H9 (cell line): Measurements from ENCODE around the gene KCNJ15. TPM values are rescaled to one million over a fixed set of nuclear protein-coding genes. Genes with fewer than 3 reads are reported as not detected.

Experiments
- DNase-seq: peaks from one replicate; pipeline ENCODE4 v3.0.0-alpha.2; 2017
- H2AFZ ChIP-seq: one replicate; pipeline ENCODE4 v1.6.1; 2013; ENCODE audit warnings: mild to moderate bottlenecking, low read length, control low read depth, moderate library complexity
- H2AK5ac ChIP-seq: 2 replicates; pipeline ENCODE4 v1.6.1; 2013; ENCODE audit warnings: low read length, control low read depth, mixed read lengths; ENCODE audit not compliant: insufficient read length
- H2BK120ac ChIP-seq: one replicate; pipeline ENCODE4 v1.6.1; 2013; ENCODE audit warnings: low read depth, mild to moderate bottlenecking, low read length, control low read depth, inconsistent platforms; ENCODE audit not compliant: poor library complexity, severe bottlenecking
- H2BK12ac ChIP-seq: 2 replicates; pipeline ENCODE4 v1.6.1; 2013; ENCODE audit warnings: low read length, control low read depth, mixed read lengths, low read depth; ENCODE audit not compliant: insufficient read length
- H2BK15ac ChIP-seq: 2 replicates; pipeline ENCODE4 v1.6.1; 2013; ENCODE audit warnings: low read depth, low read length, control low read depth
- H2BK20ac ChIP-seq: one replicate; pipeline ENCODE4 v1.6.1; 2013; ENCODE audit warnings: low read depth, mild to moderate bottlenecking, low read length, control low read depth, inconsistent platforms; ENCODE audit not compliant: poor library complexity, severe bottlenecking
- H2BK5ac ChIP-seq: 2 replicates; pipeline ENCODE4 v1.6.1; 2013; ENCODE audit warnings: low read length, control low read depth, mixed read lengths; ENCODE audit not compliant: insufficient read length
- H3K14ac ChIP-seq: 2 replicates; pipeline ENCODE4 v1.6.1; 2013; ENCODE audit warnings: low read length, control low read depth; ENCODE audit not compliant: insufficient read depth
- H3K18ac ChIP-seq: 2 replicates; pipeline ENCODE4 v1.6.1; 2013; ENCODE audit warnings: low read depth, mild to moderate bottlenecking, mixed read lengths, low read length, control low read depth; ENCODE audit not compliant: insufficient read length
- H3K23ac ChIP-seq: 2 replicates; pipeline ENCODE4 v1.6.1; 2013; ENCODE audit warnings: low read length, control low read depth, mixed read lengths, low read depth; ENCODE audit not compliant: insufficient read length
- H3K23me2 ChIP-seq: 2 replicates; pipeline ENCODE4 v1.6.1; 2013; ENCODE audit warnings: low read depth, mild to moderate bottlenecking, mixed read lengths, low read length, control low read depth; ENCODE audit not compliant: insufficient read length, poor library complexity, severe bottlenecking
- H3K27ac ChIP-seq: 2 replicates; pipeline ENCODE4 v1.5.1; 2013; ENCODE audit warnings: low read length, control low read depth, mixed read lengths, low read depth; ENCODE audit not compliant: insufficient read length
- H3K27me3 ChIP-seq: 2 replicates; pipeline ENCODE4 v1.6.1; 2013; ENCODE audit warnings: low read length, control low read depth, inconsistent platforms; ENCODE audit not compliant: insufficient read depth
- H3K4ac ChIP-seq: 2 replicates; pipeline ENCODE4 v1.6.1; 2013; ENCODE audit warnings: low read depth, mild to moderate bottlenecking, control low read depth, inconsistent platforms, low read length, moderate library complexity
- H3K4me1 ChIP-seq: 2 replicates; pipeline ENCODE4 v1.6.1; 2013; ENCODE audit warnings: low read length, control low read depth, inconsistent platforms; ENCODE audit not compliant: insufficient read depth
- H3K4me2 ChIP-seq: 2 replicates; pipeline ENCODE4 v1.6.1; 2013; ENCODE audit warnings: low read length, control low read depth, mixed read lengths; ENCODE audit not compliant: insufficient read length, insufficient read depth
- H3K56ac ChIP-seq: 2 replicates; pipeline ENCODE4 v1.6.1; 2013; ENCODE audit warnings: low read depth, mild to moderate bottlenecking, mixed read lengths, low read length, control low read depth; ENCODE audit not compliant: insufficient read length
- H3K79me1 ChIP-seq: 2 replicates; pipeline ENCODE4 v1.6.1; 2013; ENCODE audit warnings: low read depth, mild to moderate bottlenecking, moderate library complexity, low read length, control low read depth, inconsistent platforms; ENCODE audit not compliant: insufficient read depth, poor library complexity, severe bottlenecking
- H3K79me2 ChIP-seq: 2 replicates; pipeline ENCODE4 v1.6.1; 2013; ENCODE audit warnings: low read length, control low read depth, inconsistent platforms; ENCODE audit not compliant: insufficient read depth
- H3K9ac ChIP-seq: 2 replicates; pipeline ENCODE4 v1.6.1; 2013; ENCODE audit warnings: low read length, control low read depth, mixed read lengths; ENCODE audit not compliant: insufficient read length; ENCODE audit errors: extremely low read depth
- H3K9me3 ChIP-seq: one replicate; pipeline ENCODE4 v1.6.1; 2013; ENCODE audit warnings: low read depth, low read length, inconsistent platforms; ENCODE audit not compliant: control insufficient read depth
- H3T11ph ChIP-seq: one replicate; pipeline ENCODE4 v1.6.1; 2013; ENCODE audit warnings: mild to moderate bottlenecking, low read length, control low read depth, inconsistent platforms
- H4K20me1 ChIP-seq: one replicate; pipeline ENCODE4 v1.6.1; 2013; ENCODE audit not compliant: control insufficient read depth, insufficient read length, insufficient read depth
- H4K5ac ChIP-seq: 2 replicates; pipeline ENCODE4 v1.6.1; 2013; ENCODE audit warnings: low read depth, mild to moderate bottlenecking, mixed read lengths, low read length, control low read depth; ENCODE audit not compliant: insufficient read length
- H4K8ac ChIP-seq: replicated peaks from 2 replicates; pipeline ENCODE4 v1.6.1; 2013; ENCODE audit warnings: low read length, control low read depth, mixed read lengths, low read depth; ENCODE audit not compliant: insufficient read length
- H4K91ac ChIP-seq: 2 replicates; pipeline ENCODE4 v1.6.1; 2013; ENCODE audit warnings: low read depth, mild to moderate bottlenecking, moderate library complexity, mixed read lengths, low read length, control low read depth; ENCODE audit not compliant: insufficient read length
- H3K27ac Mint-ChIP-seq, 3 experiments: 2 replicates in 2 of 3; 3 replicates in 1 of 3; pipeline ENCODE4 v1.8.0; 2020 to 2021; ENCODE audit warnings: mixed read lengths in 3 of 3, mild to moderate bottlenecking in 1 of 3, moderate library complexity in 1 of 3
- H3K27me3 Mint-ChIP-seq: 2 replicates; pipeline ENCODE4 v1.8.0; 2021; ENCODE audit warnings: low read depth, mild to moderate bottlenecking, moderate library complexity, mixed read lengths
- H3K36me3 Mint-ChIP-seq, 3 experiments: 2 replicates in 2 of 3; 3 replicates in 1 of 3; pipeline ENCODE4 v1.8.0; 2020 to 2021; ENCODE audit warnings: low read depth in 3 of 3, mixed read lengths in 3 of 3; ENCODE audit not compliant: insufficient read depth in 1 of 3
- H3K4me1 Mint-ChIP-seq, 2 experiments: 2 replicates each; pipeline ENCODE4 v1.8.0; 2020; ENCODE audit warnings: mixed read lengths in 2 of 2
- H3K4me3 Mint-ChIP-seq, 2 experiments: 2 replicates in 1 of 2; 3 replicates in 1 of 2; pipeline ENCODE4 v1.8.0; 2020 to 2021; ENCODE audit warnings: mild to moderate bottlenecking in 2 of 2, mixed read lengths in 2 of 2, moderate library complexity in 1 of 2
- H3K9me3 Mint-ChIP-seq, 2 experiments: 2 replicates in 1 of 2; 3 replicates in 1 of 2; pipeline ENCODE4 v1.8.0; 2020; ENCODE audit warnings: mild to moderate bottlenecking in 2 of 2, mixed read lengths in 2 of 2, moderate library complexity in 1 of 2
- CTCF ChIP-seq: fragments of 200-600 bp; sonication (generic); conservative IDR thresholded peaks from 3 replicates; pipeline ENCODE4 v1.8.0; 2021; ENCODE audit warnings: antibody characterized with exemption, mild to moderate bottlenecking
- WGBS: extraction: QIAGEN DNeasy Blood & Tissue Kit; methylation state at CpG from one replicate; pipeline ENCODE4 v1.1.7; 2013; ENCODE audit warnings: missing lambda C conversion rate, low lambda C conversion rate, mixed read lengths; ENCODE audit not compliant: insufficient read length; ENCODE audit errors: extremely low coverage; 5-methylcytosine and 5-hydroxymethylcytosine counted together
- total RNA-seq: library from RNA; stranded (reverse); gene quantifications from 2 replicates; pipeline ENCODE4 v1.2.1, GENCODE V29; 2021

KCNJ15 gene
- total RNA-seq, 1 experiment from 2014 or later = not detected

DNA sequence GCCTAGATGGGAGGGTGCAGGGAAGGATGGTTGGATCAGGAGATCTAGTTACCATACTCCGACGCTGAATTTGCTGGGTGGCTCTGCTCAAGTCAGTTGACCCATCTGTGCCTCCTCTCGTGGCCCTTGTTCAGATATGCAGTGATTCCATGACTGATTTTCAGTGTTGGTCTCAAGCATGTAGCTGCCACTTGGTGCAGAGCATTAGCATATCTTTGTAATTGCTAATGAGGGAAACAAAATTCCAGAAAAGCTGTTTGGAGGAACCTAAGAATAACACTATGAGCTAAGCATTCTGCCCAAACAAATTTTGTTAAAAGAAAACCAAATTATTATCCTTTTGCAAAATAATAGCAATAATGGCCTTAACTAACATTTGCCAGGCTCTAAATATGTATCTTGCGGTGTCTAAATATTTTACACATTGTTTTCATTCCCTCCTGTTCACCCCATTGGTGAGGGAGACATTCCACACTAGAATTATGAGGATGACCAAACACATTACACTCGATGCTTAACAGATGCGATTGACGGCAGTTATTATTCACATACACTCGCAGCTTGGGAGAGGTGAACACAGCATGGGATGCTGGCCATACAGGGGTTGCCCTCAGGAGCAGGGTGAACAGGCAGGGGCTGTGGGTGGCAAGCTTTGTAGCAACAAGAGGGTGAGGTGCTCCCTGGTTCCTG lies 69.1 kb downstream of the KCNJ15 start:
- H3K56ac ChIP-seq = no peak overlapping the region
- no peak overlapping the region for H2BK120ac ChIP-seq
- no peak overlapping the region for H3K4ac ChIP-seq
- no peaks in the 10 kb centered on the region for H3K79me2 ChIP-seq
- H4K8ac ChIP-seq = no peak overlapping the region
- no peaks in the 10 kb centered on the region for H3K9me3 ChIP-seq
- H2BK20ac ChIP-seq = no peak overlapping the region
- no peak overlapping the region for H4K91ac ChIP-seq
- no peak overlapping the region for H3K14ac ChIP-seq
- no peak overlapping the region for H2BK15ac ChIP-seq
- Mint-ChIP-seq H3K4me3 (no peak overlapping the region), H3K4me1 (peaks cover 28 to 34% of the 10 kb centered on the region in 2 experiments), H3K36me3 (no peaks in the 10 kb centered on the region; a peak in 1 of 7 replicates), H3K9me3 (no peaks in the 10 kb centered on the region; a peak in 1 of 5 replicates), H3K27me3 (peaks cover under 1% of the 10 kb centered on the region; the same call in 1 of the 2 replicates), H3K27ac (0 out of 7 replicates have a peak overlapping the region, but pooled peaks of 1 of the 3 experiments have one; percentile 9)
- H2BK5ac ChIP-seq = no peak overlapping the region
- no peak overlapping the region for H3K9ac ChIP-seq
- no peaks in the 10 kb centered on the region for H3K23me2 ChIP-seq
- H2AFZ ChIP-seq = no peak overlapping the region
- H2AK5ac ChIP-seq = no peak overlapping the region
- no peaks in the 10 kb centered on the region for H3K79me1 ChIP-seq
- TF ChIP-seq CTCF = no peak
- H3K27me3 ChIP-seq = no peaks in the 10 kb centered on the region
- H3T11ph ChIP-seq = no peak overlapping the region
- H3K27ac ChIP-seq = no peak overlapping the region
- H3K4me1 ChIP-seq = peaks cover 18% of the 10 kb centered on the region
- H3K4me2 ChIP-seq = no peak overlapping the region
- no peak overlapping the region for H2BK12ac ChIP-seq
- H4K20me1 ChIP-seq = no peaks in the 10 kb centered on the region
- H3K18ac ChIP-seq = no peak overlapping the region
- DNase-seq = no peak
- no CpG with 5 or more reads among the region's 8 CpGs for WGBS
- no peak overlapping the region for H3K23ac ChIP-seq
- no peak overlapping the region for H4K5ac ChIP-seq
